IPS DF 4.7 (cell line): ENCODE measurements around the gene AGMAT.
"Not testable (repeated sequence)": the region's sequence is repeated elsewhere in the genome, so short reads cannot be mapped to it uniquely, and the experiment has no call there.

Experiments
- DNase-seq: peaks from one replicate; pipeline ENCODE4 v3.0.0-alpha.2; 2013; ENCODE audit warnings: low spot score; ENCODE audit errors: extremely low read depth

The AGMAT gene

GRCh38 chr1:15610167-15610566 lies 25.3 kb upstream of the AGMAT start:
- DNase-seq: no peak

- no peak for DNase-seq
These were observed 24.8 kb upstream of the AGMAT start for GRCh38 chr1:15609631-15610030.

- DNase-seq: no peak
These were observed 20.8 kb upstream of the AGMAT start for GRCh38 chr1:15605398-15606383.

GRCh38 chr1:15604400-15604799 lies 19.5 kb upstream of the AGMAT start:
- DNase-seq: not testable (repeated sequence)

GRCh38 chr1:15603966-15604282 lies 19.1 kb upstream of the AGMAT start:
- DNase-seq: not testable (repeated sequence)

GRCh38 chr1:15603050-15603965 lies 18.5 kb upstream of the AGMAT start:
- peak; percentile 94 for DNase-seq

- DNase-seq: no peak
These were observed 13.6 kb upstream of the AGMAT start for GRCh38 chr1:15598436-15598835.

- DNase-seq: no peak
These were observed 11.2 kb upstream of the AGMAT start for GRCh38 chr1:15595809-15596617.

- DNase-seq: no peak
These were observed 7.4 kb upstream of the AGMAT start for GRCh38 chr1:15592285-15592684.

- DNase-seq: no peak
These were observed 1.7 kb downstream of the AGMAT start for GRCh38 chr1:15583016-15583706.

- no peak for DNase-seq
These were observed 5.2 kb downstream of the AGMAT start for GRCh38 chr1:15579683-15580047.

- DNase-seq: no peak
These were observed 5.7 kb downstream of the AGMAT start for GRCh38 chr1:15578921-15579682.

GRCh38 chr1:15577691-15578090 lies 7.2 kb downstream of the AGMAT start:
- DNase-seq: no peak

- no peak for DNase-seq
These were observed 9.2 kb downstream of the AGMAT start for GRCh38 chr1:15575549-15576150.

GRCh38 chr1:15574741-15575140 lies 10.1 kb downstream of the AGMAT start:
- DNase-seq: no peak

- DNase-seq: no peak
These were observed 11.4 kb downstream of the AGMAT start for GRCh38 chr1:15573477-15573876.

GRCh38 chr1:15571266-15571665 lies 13.6 kb downstream of the AGMAT start:
- DNase-seq: no peak

- no peak for DNase-seq
These were observed 14.0 kb downstream of the AGMAT start for GRCh38 chr1:15570861-15571260.

GRCh38 chr1:15568387-15569073 lies 16.3 kb downstream of the AGMAT start:
- no peak for DNase-seq
